ENCODE results near the gene UBE2G2.

DNA sequence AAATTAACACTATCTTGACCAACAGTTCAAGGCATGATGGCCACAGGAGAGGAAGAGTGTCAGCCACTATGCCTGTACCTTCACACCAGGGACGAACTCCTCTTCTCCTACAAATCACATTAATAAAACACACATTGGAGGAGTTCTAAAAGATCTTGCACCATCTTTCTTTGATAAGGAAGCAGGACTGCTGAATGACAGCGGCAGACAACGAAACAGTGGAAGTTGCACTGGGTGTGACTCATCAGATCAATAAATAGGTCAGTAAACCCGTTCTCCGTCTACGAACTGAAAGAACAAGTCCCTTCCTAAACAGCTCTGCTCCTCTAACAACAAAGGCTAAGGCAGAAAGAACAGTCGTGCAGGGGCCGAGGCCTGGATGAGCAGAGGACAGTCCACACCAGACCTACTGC is 23.1 kb downstream of the UBE2G2 start:
- TF ChIP-seq, protein P1, sequence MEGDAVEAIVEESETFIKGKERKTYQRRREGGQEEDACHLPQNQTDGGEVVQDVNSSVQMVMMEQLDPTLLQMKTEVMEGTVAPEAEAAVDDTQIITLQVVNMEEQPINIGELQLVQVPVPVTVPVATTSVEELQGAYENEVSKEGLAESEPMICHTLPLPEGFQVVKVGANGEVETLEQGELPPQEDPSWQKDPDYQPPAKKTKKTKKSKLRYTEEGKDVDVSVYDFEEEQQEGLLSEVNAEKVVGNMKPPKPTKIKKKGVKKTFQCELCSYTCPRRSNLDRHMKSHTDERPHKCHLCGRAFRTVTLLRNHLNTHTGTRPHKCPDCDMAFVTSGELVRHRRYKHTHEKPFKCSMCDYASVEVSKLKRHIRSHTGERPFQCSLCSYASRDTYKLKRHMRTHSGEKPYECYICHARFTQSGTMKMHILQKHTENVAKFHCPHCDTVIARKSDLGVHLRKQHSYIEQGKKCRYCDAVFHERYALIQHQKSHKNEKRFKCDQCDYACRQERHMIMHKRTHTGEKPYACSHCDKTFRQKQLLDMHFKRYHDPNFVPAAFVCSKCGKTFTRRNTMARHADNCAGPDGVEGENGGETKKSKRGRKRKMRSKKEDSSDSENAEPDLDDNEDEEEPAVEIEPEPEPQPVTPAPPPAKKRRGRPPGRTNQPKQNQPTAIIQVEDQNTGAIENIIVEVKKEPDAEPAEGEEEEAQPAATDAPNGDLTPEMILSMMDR (IDR thresholded peaks at IDR 0.05), result no peak
- TF ChIP-seq POLR2A (IDR thresholded peaks at IDR 0.05) (no peak), POLR2AphosphoS5 (IDR thresholded peaks at IDR 0.05) (no peak)

Measured in prostate gland (tissue), 2 donors.